K562 (cell line): ENCODE measurements around the gene IMMP2L. TPM values are rescaled to one million over a fixed set of nuclear protein-coding genes. Genes with fewer than 3 reads are reported as not detected.

Experiments used
- ATAC-seq: fragments of 200-7000 bp; cut with Tn5 transposase; 3 replicates; pipeline ENCODE4 v1.9.1; 2020; ENCODE audit warnings: moderate library complexity
- BruUV-seq: library from RNA; stranded (reverse); fragments of 400-500 nt; replicated peaks from 2 replicates; lab custom pipeline; 2021; lab: Mats Ljungman, UMichigan
- CTCF ChIA-PET: fragments of 300-600 bp; formaldehyde crosslinking; extraction: SDS; loops from one replicate; lab custom pipeline; 2021; ENCODE audit warnings: low intra/inter-chr PET ratio; lab: Yijun Ruan, JAX
- POLR2A ChIA-PET: fragments of 300-600, 350-650 bp; sonication (Branson Sonifier 250); formaldehyde crosslinking; extraction: SDS; loops from one replicate; lab custom pipeline; 2021; ENCODE audit warnings: antibody characterized with exemption, inconsistent platforms; lab: Yijun Ruan, JAX
- DNase-seq, 4 experiments: peaks; one replicate each; pipeline versions ENCODE4 v3.0.0 to v3.0.0-alpha.2; 2011 to 2018; ENCODE audit warnings: low spot score in 3 of 4, mixed read lengths in 3 of 4; ENCODE audit errors: extremely low read depth in 1 of 4
- FAIRE-seq: peaks from 2 replicates; lab custom pipeline; 2011; peaks lifted over from hg19 to GRCh38; lab: Jason Lieb, UNC
- H2AFZ ChIP-seq: 2 replicates; pipeline ENCODE4 v1.6.0; 2011; ENCODE audit warnings: low read depth, low read length, control low read depth, inconsistent platforms
- H3K27ac ChIP-seq: fragments of 200-600 bp; 3 replicates; pipeline ENCODE4 v1.8.0; 2011; ENCODE audit warnings: low read depth, mild to moderate bottlenecking, control low read depth, inconsistent platforms, low read length, moderate library complexity, mixed read lengths; ENCODE audit errors: extremely low read depth
- H3K27me3 ChIP-seq, 2 experiments: fragments of 300-600 bp in 1 of 2; 2 replicates in 1 of 2; 3 replicates in 1 of 2; pipeline versions ENCODE4 v1.6.0 to v1.8.0; 2011; ENCODE audit warnings: inconsistent platforms in 2 of 2, low read length in 2 of 2, mild to moderate bottlenecking in 1 of 2, mixed read lengths in 1 of 2, moderate library complexity in 1 of 2; ENCODE audit not compliant: control insufficient read depth in 2 of 2, insufficient read depth in 2 of 2
- H3K36me3 ChIP-seq: fragments of 300-600 bp; 3 replicates; pipeline ENCODE4 v1.8.0; 2011; ENCODE audit warnings: mild to moderate bottlenecking, low read length, inconsistent platforms; ENCODE audit not compliant: control insufficient read depth, insufficient read depth
- H3K4me1 ChIP-seq, 2 experiments: fragments of 200-600 bp in 1 of 2; replicated peaks in 1 of 2; 2 replicates in 1 of 2; 3 replicates in 1 of 2; pipeline versions ENCODE4 v1.5.1 to v1.8.0; 2011; ENCODE audit warnings: inconsistent platforms in 2 of 2, low read length in 2 of 2, mild to moderate bottlenecking in 1 of 2, mixed read lengths in 1 of 2, moderate library complexity in 1 of 2; ENCODE audit not compliant: control insufficient read depth in 2 of 2, insufficient read depth in 2 of 2
- H3K4me2 ChIP-seq: 2 replicates; pipeline ENCODE4 v1.6.1; 2011; ENCODE audit warnings: low read length, control low read depth, inconsistent platforms, mixed read lengths; ENCODE audit not compliant: insufficient read depth
- H3K4me3 ChIP-seq: fragments of 200-600 bp; sonication (generic), shearing (Covaris generic); 2 replicates; pipeline ENCODE4 v1.5.1; 2016; ENCODE audit warnings: control low read depth, inconsistent platforms
- H3K79me2 ChIP-seq: fragments of 200-600 bp; 3 replicates; pipeline ENCODE4 v1.8.0; 2011; ENCODE audit warnings: low read length, inconsistent platforms; ENCODE audit not compliant: control insufficient read depth, insufficient read depth
- H3K9ac ChIP-seq, 2 experiments: 2 replicates each; pipeline versions ENCODE4 v1.6.0 to v1.6.1; 2011; ENCODE audit warnings: low read depth in 2 of 2, low read length in 2 of 2, control low read depth in 1 of 2, inconsistent platforms in 1 of 2, mild to moderate bottlenecking in 1 of 2, mixed read lengths in 1 of 2; ENCODE audit not compliant: insufficient read depth in 1 of 2
- H3K9me1 ChIP-seq: one replicate; pipeline ENCODE4 v1.6.0; 2011; ENCODE audit warnings: inconsistent platforms, mild to moderate bottlenecking, low read length, moderate library complexity; ENCODE audit not compliant: control insufficient read depth, insufficient read depth
- H3K9me3 ChIP-seq: replicated peaks from 2 replicates; pipeline ENCODE4 v1.5.1; 2011; ENCODE audit warnings: low read depth, low read length, inconsistent platforms; ENCODE audit not compliant: control insufficient read depth, insufficient read depth
- H4K20me1 ChIP-seq: replicated peaks from 2 replicates; pipeline ENCODE4 v1.6.1; 2011; ENCODE audit warnings: low read length, inconsistent platforms, mixed read lengths; ENCODE audit not compliant: control insufficient read depth, insufficient read depth
- CBX5 ChIP-seq: IDR thresholded peaks from 2 replicates; pipeline ENCODE4 v1.6.1; 2014; ENCODE audit warnings: low read depth, borderline replicate concordance
- HEY1 ChIP-seq: fragments of 250-450 bp; sonication (Bioruptor Pico); IDR thresholded peaks from 2 replicates; pipeline ENCODE4 v1.5.0; 2020; ENCODE audit warnings: mild to moderate bottlenecking, moderate library complexity, borderline replicate concordance
- POLR2H ChIP-seq: IDR thresholded peaks from 2 replicates; pipeline ENCODE4 v1.6.1; 2016; ENCODE audit warnings: missing genetic modification characterization, low read depth, mild to moderate bottlenecking, control low read depth, missing compliant biosample characterization, moderate library complexity
- SAP30 ChIP-seq: fragments of 200-600 bp; sonication (generic); IDR thresholded peaks from 2 replicates; pipeline ENCODE4 v1.6.1; 2012; ENCODE audit warnings: borderline replicate concordance, low read depth, mild to moderate bottlenecking, moderate library complexity, low read length, control low read depth, inconsistent platforms; ENCODE audit not compliant: insufficient read depth, poor library complexity, severe bottlenecking
- SRSF9 ChIP-seq: fragments of 200-400 bp; formaldehyde crosslinking; IDR thresholded peaks from 2 replicates; pipeline ENCODE4 v1.6.1; 2017; ENCODE audit warnings: low read depth, low read length, borderline replicate concordance
- TAF1 ChIP-seq: IDR thresholded peaks from 2 replicates; pipeline ENCODE4 v1.6.1; 2011; ENCODE audit warnings: mild to moderate bottlenecking, low read length, moderate library complexity; ENCODE audit not compliant: insufficient read depth, control insufficient read depth, severe bottlenecking; ENCODE audit errors: extremely low read depth
- ZNF449 ChIP-seq: fragments of 250-450 bp; sonication (Bioruptor Pico); IDR thresholded peaks from 2 replicates; pipeline ENCODE4 v1.8.0; 2022; ENCODE audit warnings: moderate library complexity, mild to moderate bottlenecking, inconsistent platforms
- WGBS: fragments of 100-300 bp; shearing (Covaris generic); methylation state at CpG from one replicate; pipeline ENCODE4 v1.1.6; 2016; ENCODE audit warnings: low coverage, mixed read lengths; ENCODE audit not compliant: insufficient coverage; ENCODE audit errors: missing lambda C conversion rate; 5-methylcytosine and 5-hydroxymethylcytosine counted together
- in situ Hi-C: fragments of 300-500 bp; cut with MboI; formaldehyde crosslinking; loops from 4 replicates; pipeline ENCODE4 v1.15.0; 2018; ENCODE audit warnings: inconsistent platforms, mixed read lengths
- intact Hi-C: fragments of 100-400 bp; cut with micrococcal nuclease; formaldehyde crosslinking; loops from 2 replicates; pipeline ENCODE4 v1.14.2; 2022
- polyA plus RNA-seq, 8 experiments: library from polyadenylated mRNA; depleted of rRNA in 4 of 8; stranded (reverse) in 5 of 8; unstranded in 3 of 8; fragments of >200 nt; fragmentation: Nextera tagmentation in 2 of 8; fragmentation: Illumina TruSeq in 1 of 8; extraction: Ambion mirVana in 2 of 8; extraction: Trizol in 1 of 8; gene quantifications; 2 replicates each; pipeline versions ENCODE4 v1.2.1 to v1.2.3, GENCODE V29; 2011 to 2014; ENCODE audit warnings: inconsistent platforms in 1 of 8, missing spikeins in 1 of 8
- total RNA-seq, 7 experiments: library from RNA; depleted of rRNA in 6 of 7; stranded (reverse); fragments of >200 nt in 6 of 7; fragmentation: Illumina TruSeq in 2 of 7; extraction: Trizol in 2 of 7; gene quantifications; 2 replicates each; pipeline versions ENCODE4 v1.2.1 to v1.2.3, GENCODE V29; 2011 to 2021; ENCODE audit warnings: low replicate concordance in 1 of 7
- TF ChIP-seq, protein P1 (sequence below): IDR thresholded peaks from 2 replicates; pipeline ENCODE4 v1.6.1; 2014; ENCODE audit warnings: antibody characterized with exemption
- TF ChIP-seq, protein P2 (sequence below), 2 experiments: fragments of 450-650 bp; conservative IDR thresholded peaks; 2 replicates each; pipeline ENCODE4 v1.6.1; 2017; ENCODE audit warnings: mild to moderate bottlenecking in 2 of 2, moderate library complexity in 2 of 2
- TF ChIP-seq, protein P3 (sequence below): fragments of 250-450 bp; sonication (Bioruptor Pico); IDR thresholded peaks from 2 replicates; pipeline ENCODE4 v1.4.0; 2020; ENCODE audit warnings: mild to moderate bottlenecking, moderate library complexity

Gene IMMP2L
- total and polyA plus RNA-seq, 9 of the 15 experiments (the other 6 are each of a cell fraction or from before 2014, with no cell fraction given), result 29.7 to 116 (median 53.0) TPM

DNA sequence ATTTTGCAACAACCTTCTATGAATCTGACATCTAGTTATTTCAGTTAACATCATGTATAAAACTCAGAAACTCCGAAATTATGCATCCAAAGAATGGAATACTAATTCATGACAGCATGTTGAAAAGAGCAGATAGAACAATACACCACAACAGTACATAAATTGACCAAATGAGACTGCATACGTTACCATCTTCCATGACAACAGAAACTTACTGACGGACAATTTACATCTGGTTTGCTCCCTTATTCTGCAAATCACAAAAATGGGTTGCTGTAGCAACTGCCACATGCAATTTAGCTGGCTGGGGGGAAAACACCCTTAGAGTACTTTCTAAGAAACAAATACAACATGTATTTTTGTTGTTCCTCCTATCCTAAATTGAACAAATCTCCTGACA lies 457.0 kb downstream of the IMMP2L start (continued):
- TF ChIP-seq ZNF449 (CRISPR knock-in tag), result no peak

GRCh38 chr7:111104710-111105109 lies 457.6 kb downstream of the IMMP2L start:
- CTCF ChIA-PET, result no interaction called here
- no peak for TF ChIP-seq TAF1
- TF ChIP-seq CBX5, result no peak
- TF ChIP-seq, protein P1, sequence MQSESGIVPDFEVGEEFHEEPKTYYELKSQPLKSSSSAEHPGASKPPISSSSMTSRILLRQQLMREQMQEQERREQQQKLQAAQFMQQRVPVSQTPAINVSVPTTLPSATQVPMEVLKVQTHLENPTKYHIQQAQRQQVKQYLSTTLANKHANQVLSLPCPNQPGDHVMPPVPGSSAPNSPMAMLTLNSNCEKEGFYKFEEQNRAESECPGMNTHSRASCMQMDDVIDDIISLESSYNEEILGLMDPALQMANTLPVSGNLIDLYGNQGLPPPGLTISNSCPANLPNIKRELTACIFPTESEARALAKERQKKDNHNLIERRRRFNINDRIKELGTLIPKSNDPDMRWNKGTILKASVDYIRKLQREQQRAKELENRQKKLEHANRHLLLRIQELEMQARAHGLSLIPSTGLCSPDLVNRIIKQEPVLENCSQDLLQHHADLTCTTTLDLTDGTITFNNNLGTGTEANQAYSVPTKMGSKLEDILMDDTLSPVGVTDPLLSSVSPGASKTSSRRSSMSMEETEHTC, result no peak
- no peak for TF ChIP-seq POLR2H
- TF ChIP-seq HEY1, result no peak
- TF ChIP-seq, protein P2, sequence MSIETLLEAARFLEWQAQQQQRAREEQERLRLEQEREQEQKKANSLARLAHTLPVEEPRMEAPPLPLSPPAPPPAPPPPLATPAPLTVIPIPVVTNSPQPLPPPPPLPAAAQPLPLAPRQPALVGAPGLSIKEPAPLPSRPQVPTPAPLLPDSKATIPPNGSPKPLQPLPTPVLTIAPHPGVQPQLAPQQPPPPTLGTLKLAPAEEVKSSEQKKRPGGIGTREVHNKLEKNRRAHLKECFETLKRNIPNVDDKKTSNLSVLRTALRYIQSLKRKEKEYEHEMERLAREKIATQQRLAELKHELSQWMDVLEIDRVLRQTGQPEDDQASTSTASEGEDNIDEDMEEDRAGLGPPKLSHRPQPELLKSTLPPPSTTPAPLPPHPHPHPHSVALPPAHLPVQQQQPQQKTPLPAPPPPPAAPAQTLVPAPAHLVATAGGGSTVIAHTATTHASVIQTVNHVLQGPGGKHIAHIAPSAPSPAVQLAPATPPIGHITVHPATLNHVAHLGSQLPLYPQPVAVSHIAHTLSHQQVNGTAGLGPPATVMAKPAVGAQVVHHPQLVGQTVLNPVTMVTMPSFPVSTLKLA (conservative IDR thresholded peaks at IDR 0.05), result no peak
- TF ChIP-seq SRSF9, result no peak
- TF ChIP-seq, protein P3, sequence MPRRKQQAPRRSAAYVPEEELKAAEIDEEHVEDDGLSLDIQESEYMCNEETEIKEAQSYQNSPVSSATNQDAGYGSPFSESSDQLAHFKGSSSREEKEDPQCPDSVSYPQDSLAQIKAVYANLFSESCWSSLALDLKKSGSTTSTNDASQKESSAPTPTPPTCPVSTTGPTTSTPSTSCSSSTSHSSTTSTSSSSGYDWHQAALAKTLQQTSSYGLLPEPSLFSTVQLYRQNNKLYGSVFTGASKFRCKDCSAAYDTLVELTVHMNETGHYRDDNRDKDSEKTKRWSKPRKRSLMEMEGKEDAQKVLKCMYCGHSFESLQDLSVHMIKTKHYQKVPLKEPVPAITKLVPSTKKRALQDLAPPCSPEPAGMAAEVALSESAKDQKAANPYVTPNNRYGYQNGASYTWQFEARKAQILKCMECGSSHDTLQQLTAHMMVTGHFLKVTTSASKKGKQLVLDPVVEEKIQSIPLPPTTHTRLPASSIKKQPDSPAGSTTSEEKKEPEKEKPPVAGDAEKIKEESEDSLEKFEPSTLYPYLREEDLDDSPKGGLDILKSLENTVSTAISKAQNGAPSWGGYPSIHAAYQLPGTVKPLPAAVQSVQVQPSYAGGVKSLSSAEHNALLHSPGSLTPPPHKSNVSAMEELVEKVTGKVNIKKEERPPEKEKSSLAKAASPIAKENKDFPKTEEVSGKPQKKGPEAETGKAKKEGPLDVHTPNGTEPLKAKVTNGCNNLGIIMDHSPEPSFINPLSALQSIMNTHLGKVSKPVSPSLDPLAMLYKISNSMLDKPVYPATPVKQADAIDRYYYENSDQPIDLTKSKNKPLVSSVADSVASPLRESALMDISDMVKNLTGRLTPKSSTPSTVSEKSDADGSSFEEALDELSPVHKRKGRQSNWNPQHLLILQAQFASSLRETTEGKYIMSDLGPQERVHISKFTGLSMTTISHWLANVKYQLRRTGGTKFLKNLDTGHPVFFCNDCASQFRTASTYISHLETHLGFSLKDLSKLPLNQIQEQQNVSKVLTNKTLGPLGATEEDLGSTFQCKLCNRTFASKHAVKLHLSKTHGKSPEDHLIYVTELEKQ (CRISPR knock-in tag), result no peak
- TF ChIP-seq SAP30, result no peak

More at GRCh38 chr7:111104710-111105109, 457.6 kb downstream of the IMMP2L start:
- no peaks in the 10 kb centered on the region for H3K9me3 ChIP-seq
- H3K36me3 ChIP-seq, result no peaks in the 10 kb centered on the region
- no peak for FAIRE-seq
- no TSS peak for BruUV-seq
- H3K79me2 ChIP-seq, result no peaks in the 10 kb centered on the region
- H3K4me1 ChIP-seq, result no peaks in the 10 kb centered on the region
- POLR2A ChIA-PET, result no interaction called here
- no peak overlapping the region for H2AFZ ChIP-seq
- intact Hi-C loops, result no loop called here
- DNase-seq, result no peak
- no peak overlapping the region for H3K4me2 ChIP-seq
- no peak overlapping the region for H3K4me3 ChIP-seq
- in situ Hi-C loops, result no loop called here
- no peak for ATAC-seq
- no peaks in the 10 kb centered on the region for H3K27me3 ChIP-seq
- H3K9ac ChIP-seq, result no peak overlapping the region
- H4K20me1 ChIP-seq, result no peaks in the 10 kb centered on the region
- no peaks in the 10 kb centered on the region for H3K9me1 ChIP-seq
- H3K27ac ChIP-seq, result no peak overlapping the region
- 58% methylated on average over 3 of the region's 3 CpGs for WGBS
